Loucy (cell line): ENCODE results near the gene ZBTB20.

Experiments used
- H2AFZ ChIP-seq: fragments of 200-600 bp; sonication (generic); 2 replicates; pipeline ENCODE4 v1.6.0; 2016; ENCODE audit warnings: antibody characterized with exemption, mild to moderate bottlenecking, low read length, moderate library complexity
- H3F3A ChIP-seq: fragments of 200-600 bp; 2 replicates; pipeline ENCODE4 v1.6.0; 2016; ENCODE audit warnings: antibody characterized with exemption, low read depth, mild to moderate bottlenecking
- H3K27me3 ChIP-seq: fragments of 200-600 bp; sonication (generic); 2 replicates; pipeline ENCODE4 v1.6.1; 2014; ENCODE audit warnings: low read length, mild to moderate bottlenecking; ENCODE audit not compliant: insufficient read depth, poor library complexity, severe bottlenecking
- H3K36me3 ChIP-seq: fragments of 200-600 bp; sonication (generic); 2 replicates; pipeline ENCODE4 v1.6.1; 2016; ENCODE audit warnings: low read length; ENCODE audit not compliant: insufficient read depth
- H3K4me1 ChIP-seq: fragments of 200-600 bp; sonication (generic); 2 replicates; pipeline ENCODE4 v1.5.1; 2014; ENCODE audit warnings: low read length, mild to moderate bottlenecking; ENCODE audit not compliant: insufficient read depth, poor library complexity, severe bottlenecking
- H3K4me2 ChIP-seq: fragments of 200-600 bp; sonication (generic); 2 replicates; pipeline ENCODE4 v1.6.0; 2014; ENCODE audit warnings: antibody characterized with exemption, low read length, low read depth, mild to moderate bottlenecking; ENCODE audit not compliant: poor library complexity, severe bottlenecking
- H3K4me3 ChIP-seq: fragments of 200-600 bp; sonication (generic); 2 replicates; pipeline ENCODE4 v1.5.1; 2014; ENCODE audit warnings: low read length, mild to moderate bottlenecking, mixed read lengths; ENCODE audit not compliant: poor library complexity, severe bottlenecking
- H3K79me2 ChIP-seq: fragments of 200-600 bp; sonication (generic); 2 replicates; pipeline ENCODE4 v1.6.1; 2014; ENCODE audit warnings: low read length; ENCODE audit not compliant: insufficient read depth
- H3K9ac ChIP-seq: fragments of 200-600 bp; sonication (generic); 2 replicates; pipeline ENCODE4 v1.6.0; 2014; ENCODE audit warnings: mild to moderate bottlenecking, low read depth, low read length, moderate library complexity; ENCODE audit not compliant: poor library complexity, severe bottlenecking
- H3K9me2 ChIP-seq: fragments of 200-600 bp; sonication (generic); replicated peaks from 2 replicates; pipeline ENCODE4 v1.6.1; 2016; ENCODE audit warnings: low read depth, low read length, mixed read lengths
- H3K9me3 ChIP-seq: fragments of 200-600 bp; sonication (generic); 2 replicates; pipeline ENCODE4 v1.6.1; 2014; ENCODE audit warnings: mild to moderate bottlenecking, antibody characterized with exemption, low read length, low read depth; ENCODE audit not compliant: insufficient read depth
- H4K20me1 ChIP-seq: fragments of 200-600 bp; sonication (generic); 2 replicates; pipeline ENCODE4 v1.6.0; 2014; ENCODE audit warnings: antibody characterized with exemption, low read length, mild to moderate bottlenecking; ENCODE audit not compliant: insufficient read depth, poor library complexity, severe bottlenecking
- CTCF ChIP-seq: fragments of 200-600 bp; sonication (generic); conservative IDR thresholded peaks from 2 replicates; pipeline ENCODE4 v1.5.1; 2014; ENCODE audit warnings: mild to moderate bottlenecking, antibody characterized with exemption, low read length
- EZH2phosphoT487 ChIP-seq: fragments of 200-600 bp; IDR thresholded peaks from 2 replicates; pipeline ENCODE4 v1.6.1; 2018; ENCODE audit warnings: antibody characterized with exemption, mild to moderate bottlenecking, moderate library complexity, borderline replicate concordance

ZBTB20 gene

GRCh38 chr3:114886905-114887304 is 260.2 kb downstream of the ZBTB20 start:
- H3K9me3 ChIP-seq = no peaks in the 10 kb centered on the region
- H3K9ac ChIP-seq = no peak overlapping the region
- peaks cover 3% of the 10 kb centered on the region for H3K4me1 ChIP-seq
- H3K79me2 ChIP-seq = no peaks in the 10 kb centered on the region
- no peaks in the 10 kb centered on the region for H4K20me1 ChIP-seq
- no peaks in the 10 kb centered on the region for H3K9me2 ChIP-seq
- no peaks in the 10 kb centered on the region for H3K27me3 ChIP-seq
- no peaks in the 10 kb centered on the region for H3K36me3 ChIP-seq
- TF ChIP-seq CTCF (no peak), EZH2phosphoT487 (no peak)
- H3K4me2 ChIP-seq = no peak overlapping the region
- no peaks in the 10 kb centered on the region for H3F3A ChIP-seq
- H3K4me3 ChIP-seq = no peak overlapping the region
- H2AFZ ChIP-seq = no peak overlapping the region

- no peak overlapping the region for H3K4me2 ChIP-seq
- no peak overlapping the region for H2AFZ ChIP-seq
- H3F3A ChIP-seq = no peaks in the 10 kb centered on the region; the same call in 1 of the 2 replicates
- H3K27me3 ChIP-seq = no peaks in the 10 kb centered on the region
- H3K9me3 ChIP-seq = no peaks in the 10 kb centered on the region
- no peaks in the 10 kb centered on the region for H3K79me2 ChIP-seq
- H3K4me1 ChIP-seq = peaks cover 7% of the 10 kb centered on the region
- H3K9ac ChIP-seq = no peak overlapping the region
- no peaks in the 10 kb centered on the region for H4K20me1 ChIP-seq
- H3K36me3 ChIP-seq = no peaks in the 10 kb centered on the region
- H3K9me2 ChIP-seq = no peaks in the 10 kb centered on the region
- TF ChIP-seq CTCF (no peak), EZH2phosphoT487 (no peak)
- H3K4me3 ChIP-seq = no peak overlapping the region
These were observed 262.7 kb downstream of the ZBTB20 start for GRCh38 chr3:114884213-114884923.

- H3K4me3 ChIP-seq = no peak overlapping the region
- no peaks in the 10 kb centered on the region for H3K36me3 ChIP-seq
- peaks cover 24% of the 10 kb centered on the region for H3K4me1 ChIP-seq
- H3K79me2 ChIP-seq = no peaks in the 10 kb centered on the region
- TF ChIP-seq CTCF (no peak), EZH2phosphoT487 (no peak)
- no peak overlapping the region for H3K4me2 ChIP-seq
- H3K9ac ChIP-seq = no peak overlapping the region
- H3K27me3 ChIP-seq = no peaks in the 10 kb centered on the region
- no peaks in the 10 kb centered on the region for H3K9me2 ChIP-seq
- no peak overlapping the region for H2AFZ ChIP-seq
- H4K20me1 ChIP-seq = no peaks in the 10 kb centered on the region
- no peaks in the 10 kb centered on the region; the same call in 1 of the 2 replicates for H3F3A ChIP-seq
- H3K9me3 ChIP-seq = no peaks in the 10 kb centered on the region
These were observed 267.0 kb downstream of the ZBTB20 start for GRCh38 chr3:114880078-114880477.
